Mesenteric fat pad (tissue), 1 donor: Measurements from ENCODE around the gene TCF19. TPM values are rescaled to one million over a fixed set of nuclear protein-coding genes. Genes with fewer than 3 reads are reported as not detected.
A peak's percentile ranks its signal among the peaks of the same experiment; 100 is the strongest.
"Not testable (repeated sequence)": the region's sequence is repeated elsewhere in the genome, so short reads cannot be mapped to it uniquely, and the experiment has no call there.

ENCODE experiments used
- DNase-seq: peaks from one replicate; pipeline ENCODE4 v3.0.0-alpha.2; 2020; ENCODE audit warnings: low spot score
- total RNA-seq: library from RNA; stranded (reverse); fragmentation: NEBNext Ultra II Directional; extraction: Animal tissue kit (Norgen Biotek cat#: 25700); gene quantifications from one replicate; pipeline ENCODE4 v1.2.1, GENCODE V29; 2021
- donor health status: DM: yes; HTN: yes; CAD: no.

TCF19 gene
- total RNA-seq, 1 donor from 2014 or later, result 2.1 TPM

- DNase-seq, result no peak
These were observed 20.0 kb downstream of the TCF19 start for GRCh38 chr6:31178143-31179041.

GRCh38 chr6:31179042-31179386, 20.6 kb downstream of the TCF19 start:
- no peak for DNase-seq

- no peak for DNase-seq
These were observed 21.5 kb downstream of the TCF19 start for GRCh38 chr6:31179896-31180295.

DNA sequence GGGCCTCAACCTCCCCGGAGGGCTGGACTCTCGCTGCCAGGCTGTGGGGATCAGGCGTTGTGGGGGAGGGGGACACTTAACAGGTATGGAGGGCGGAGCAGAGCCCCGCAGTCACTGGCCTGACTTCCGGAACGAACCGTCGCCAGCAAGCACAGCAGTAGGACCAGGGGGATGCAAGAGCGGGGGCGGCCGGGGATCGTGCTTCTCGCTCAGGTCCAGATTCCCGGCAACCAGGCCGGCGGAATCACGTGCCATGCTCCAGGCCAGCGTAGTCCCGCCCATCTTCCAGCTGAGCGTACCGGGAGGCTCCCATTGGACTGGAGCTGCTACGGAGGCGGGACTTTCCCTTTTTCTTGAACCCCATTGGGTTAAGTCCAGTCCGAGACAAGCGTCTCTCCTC, 22.1 kb downstream of the TCF19 start:
- DNase-seq, result no peak

- not testable (repeated sequence) for DNase-seq
These were observed 24.9 kb downstream of the TCF19 start for GRCh38 chr6:31183287-31183686.

- not testable (repeated sequence) for DNase-seq
These were observed 25.5 kb downstream of the TCF19 start for GRCh38 chr6:31183859-31184258.

DNA sequence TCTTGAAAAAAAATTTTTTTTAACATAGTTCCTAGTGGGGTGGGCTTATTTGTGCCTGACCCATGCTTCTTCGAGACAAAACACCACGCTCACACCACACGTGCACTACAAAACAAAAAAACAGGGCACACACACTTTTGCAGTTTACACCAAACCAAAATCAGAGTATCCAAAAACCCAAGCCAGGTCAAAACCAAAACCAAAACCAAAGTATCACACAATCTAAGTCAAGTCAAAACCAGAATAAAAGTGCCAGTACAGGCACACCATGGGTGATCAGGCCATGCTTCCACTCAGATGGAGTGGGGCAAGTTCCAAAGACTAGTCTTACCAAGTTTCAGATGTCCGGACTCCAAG, 27.3 kb downstream of the TCF19 start:
- not testable (repeated sequence) for DNase-seq

- no peak for DNase-seq
These were observed 27.8 kb downstream of the TCF19 start for GRCh38 chr6:31186052-31186734.

DNA sequence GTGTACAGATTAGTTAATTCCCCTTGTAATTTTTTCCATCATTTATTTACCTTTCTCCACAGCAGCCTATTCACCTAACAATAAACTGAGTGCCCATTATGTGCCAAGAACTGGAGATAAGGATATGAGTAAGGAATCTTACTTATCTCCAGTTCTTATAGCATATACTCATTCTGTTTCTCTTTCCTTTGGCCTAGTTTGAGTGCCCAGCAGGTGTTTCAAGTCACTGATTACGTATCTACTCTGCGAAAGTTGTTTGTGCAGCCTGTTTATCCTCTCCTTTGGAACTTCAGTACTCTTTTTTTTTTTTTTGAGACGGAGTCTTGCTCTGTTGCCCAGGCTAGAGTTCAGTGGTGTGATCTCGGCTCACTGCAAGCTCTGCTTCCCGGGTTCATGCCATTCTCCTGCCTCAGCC, 29.4 kb downstream of the TCF19 start:
- no peak for DNase-seq

DNA sequence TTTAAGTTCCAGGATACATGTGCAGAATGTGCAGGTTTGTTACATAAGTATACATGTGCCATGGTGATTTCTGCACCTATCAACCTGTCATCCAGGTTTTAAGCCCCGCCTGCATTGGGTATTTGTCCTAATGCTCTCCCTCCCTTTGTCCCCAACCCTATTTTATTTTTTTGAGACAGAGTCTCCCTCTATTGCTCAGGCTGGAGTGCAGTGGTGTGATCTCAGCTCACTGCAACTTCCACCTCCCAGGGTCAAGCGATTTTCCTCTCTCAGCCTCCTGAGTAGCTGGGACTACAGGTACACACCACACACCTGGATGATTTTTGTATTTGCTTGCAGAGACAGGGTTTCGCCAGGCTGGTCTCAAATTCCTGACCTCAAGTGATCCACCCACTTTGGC, 30.8 kb downstream of the TCF19 start:
- not testable (repeated sequence) for DNase-seq

GRCh38 chr6:31190488-31190887, 32.1 kb downstream of the TCF19 start:
- DNase-seq, result no peak

DNA sequence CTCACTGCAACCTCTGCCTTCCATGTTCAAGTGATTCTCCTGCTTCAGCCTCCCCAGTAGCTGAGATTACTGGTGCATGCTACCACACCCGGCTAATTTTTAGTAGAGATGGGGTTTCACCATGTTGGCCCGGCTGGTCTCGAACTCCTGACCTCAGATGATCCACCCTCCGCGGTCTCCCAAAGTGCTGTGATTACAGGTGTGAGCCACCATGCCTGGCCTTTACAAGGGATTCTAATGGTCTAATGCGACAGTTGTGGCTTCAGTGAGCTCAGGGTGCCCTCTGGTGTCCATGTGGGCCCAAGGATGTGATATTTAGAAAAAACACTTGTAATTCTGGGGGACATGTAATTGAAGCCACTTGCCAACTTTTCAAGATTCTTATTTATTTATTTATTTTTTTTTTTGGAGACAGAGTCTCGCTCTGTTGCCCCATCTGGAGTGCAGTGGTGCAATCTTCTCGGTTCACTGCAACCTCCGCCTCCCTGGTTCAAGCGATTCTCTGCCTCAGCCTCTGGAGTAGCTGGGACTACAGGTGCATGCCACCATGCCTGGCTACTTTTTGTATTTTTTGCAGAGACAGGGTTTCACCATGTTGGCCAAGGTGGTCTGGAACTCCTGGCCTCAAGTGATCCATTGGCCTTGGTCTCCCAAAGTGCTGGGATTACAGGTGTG, 34.2 kb downstream of the TCF19 start:
- DNase-seq, result not testable (repeated sequence)

DNA sequence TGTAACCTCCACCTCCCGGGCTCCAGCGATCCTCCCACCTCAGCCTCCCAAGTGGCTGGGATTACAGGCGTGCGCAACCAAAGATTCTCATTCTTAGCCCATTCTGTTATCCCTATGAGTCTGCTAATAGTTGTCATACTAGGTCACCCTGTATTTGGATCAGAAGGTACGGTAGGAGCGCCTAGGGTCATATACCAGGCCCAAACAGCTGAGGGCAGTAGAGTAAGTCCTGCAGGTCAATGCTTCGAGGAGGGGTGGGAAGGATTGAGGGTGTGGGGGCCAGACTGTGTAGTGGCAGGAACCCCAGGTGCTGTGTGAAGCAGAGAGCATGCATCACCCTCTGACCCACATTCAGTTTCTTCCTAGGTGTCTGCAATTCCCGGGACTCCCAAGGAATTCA, 34.8 kb downstream of the TCF19 start:
- no peak for DNase-seq

GRCh38 chr6:31194061-31194834, 35.9 kb downstream of the TCF19 start:
- no peak for DNase-seq

- not testable (repeated sequence) for DNase-seq
These were observed 37.1 kb downstream of the TCF19 start for GRCh38 chr6:31195308-31195979.

DNA sequence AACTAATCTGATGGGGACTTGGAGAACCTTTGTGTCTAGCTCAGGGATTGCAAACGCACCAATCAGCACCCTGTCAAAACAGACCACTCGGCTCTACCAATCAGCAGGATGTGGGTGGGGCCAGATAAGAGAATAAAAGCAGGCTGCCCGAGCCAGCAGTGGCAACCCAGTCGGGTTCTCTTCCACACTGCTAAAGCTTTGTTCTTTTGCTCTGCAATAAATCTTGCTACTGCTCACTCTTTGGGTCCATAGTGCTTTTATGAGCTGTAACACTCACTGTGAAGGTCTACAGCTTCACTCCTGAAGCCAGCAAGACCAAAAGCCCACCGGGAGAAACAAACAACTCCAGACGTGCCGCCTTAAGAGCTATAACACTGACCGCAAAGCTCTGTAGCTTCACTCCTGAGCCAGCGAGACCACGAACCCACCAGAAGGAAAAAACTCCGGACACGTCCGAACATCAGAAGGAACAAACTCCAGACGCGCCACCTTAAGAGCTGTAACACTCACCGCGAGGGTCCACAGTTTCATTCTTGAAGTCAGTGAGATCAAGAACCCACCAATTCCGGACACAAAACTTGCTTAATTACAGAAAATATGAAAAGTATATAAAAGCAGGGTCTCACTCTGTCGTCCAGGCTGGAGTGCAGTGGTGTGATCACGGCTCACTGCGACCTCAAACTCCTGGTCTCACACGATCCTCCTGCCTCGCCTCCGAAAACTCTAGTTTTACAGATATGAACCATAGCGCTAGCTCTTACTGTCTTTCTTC, 38.0 kb downstream of the TCF19 start:
- DNase-seq, result not testable (repeated sequence)

DNA sequence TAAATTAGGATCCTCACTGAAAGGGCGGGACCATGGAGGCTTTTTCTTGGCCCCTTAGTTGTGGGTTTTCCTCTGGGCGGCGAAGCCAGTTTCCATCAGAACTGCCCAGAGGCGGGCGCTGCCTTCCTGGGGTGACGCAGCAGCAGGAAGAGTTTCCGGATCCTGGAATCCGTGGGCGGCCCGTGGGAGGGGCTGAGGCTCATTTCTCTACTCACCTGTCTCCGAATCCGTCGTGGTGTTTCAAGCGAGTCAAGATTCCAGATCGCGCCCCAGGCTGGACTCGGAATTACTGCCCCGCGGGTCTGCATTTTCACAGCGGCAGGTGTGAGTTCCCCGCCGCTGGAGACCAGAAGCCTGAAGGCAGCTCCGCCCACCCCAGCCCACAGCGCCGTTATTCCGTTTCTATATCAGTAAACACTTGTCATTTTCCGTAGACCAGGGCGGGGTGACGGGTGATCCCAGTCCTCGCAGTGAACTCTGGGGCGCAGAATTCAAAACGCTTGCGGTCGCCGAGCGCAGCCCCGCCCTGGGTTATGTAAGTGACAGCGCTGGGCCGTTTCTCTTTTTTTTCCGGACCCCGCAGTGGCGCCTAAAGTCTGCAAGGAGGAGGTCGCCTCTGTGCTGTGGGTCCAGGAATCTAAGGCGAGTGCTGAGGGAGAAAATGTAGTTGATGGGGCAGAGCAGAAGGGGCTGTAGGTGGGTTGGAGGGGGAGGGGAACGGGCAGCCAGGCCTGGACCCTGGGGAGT, 39.3 kb downstream of the TCF19 start:
- peak; percentile 96 for DNase-seq

DNA sequence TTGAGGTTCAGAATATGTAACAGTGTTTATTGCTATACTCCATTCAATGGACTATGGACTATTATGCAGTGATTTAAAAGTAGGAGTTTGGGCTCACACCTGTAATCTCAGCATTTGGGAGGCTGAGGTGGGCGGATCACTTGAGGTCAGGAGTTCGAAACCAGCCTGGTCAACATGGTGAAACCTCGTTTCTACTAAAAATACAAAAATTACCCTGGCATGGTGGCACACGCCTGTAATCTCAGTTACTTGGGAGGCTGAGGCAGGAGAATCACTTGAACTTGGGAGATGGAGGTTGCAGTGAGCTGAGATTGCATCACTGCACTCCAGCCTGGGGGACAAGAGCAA, 40.7 kb downstream of the TCF19 start:
- DNase-seq, result not testable (repeated sequence)
